ENCODE results near the gene RAB14.
"Not testable (repeated sequence)": the region's sequence is repeated elsewhere in the genome, so short reads cannot be mapped to it uniquely, and the experiment has no call there.

Gene RAB14

DNA sequence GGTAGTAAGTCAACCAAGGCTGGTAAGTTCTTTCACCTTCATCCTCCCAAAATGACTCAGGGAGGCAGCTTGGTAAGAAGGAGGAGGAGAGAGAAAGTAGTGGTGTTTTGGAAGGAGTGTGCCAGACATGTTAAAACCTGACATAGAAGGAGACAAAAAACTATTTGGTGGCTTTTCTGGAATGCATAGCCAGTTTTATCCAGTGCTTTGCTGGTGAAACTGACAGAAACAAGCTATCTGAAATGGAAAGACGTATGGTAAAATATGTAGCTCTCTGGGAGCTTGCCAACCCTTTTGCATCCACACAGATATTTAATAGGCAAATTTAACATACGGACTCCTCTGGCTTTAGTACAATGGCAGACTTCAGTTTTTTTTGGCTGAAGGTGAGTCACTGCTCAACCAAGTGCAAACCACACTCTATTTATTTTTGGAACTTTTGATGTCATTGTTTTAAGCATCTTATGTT is 45.4 kb downstream of the RAB14 start:
- DNase-seq (ENCODE audit: low read depth), result peak; percentile 48

DNA sequence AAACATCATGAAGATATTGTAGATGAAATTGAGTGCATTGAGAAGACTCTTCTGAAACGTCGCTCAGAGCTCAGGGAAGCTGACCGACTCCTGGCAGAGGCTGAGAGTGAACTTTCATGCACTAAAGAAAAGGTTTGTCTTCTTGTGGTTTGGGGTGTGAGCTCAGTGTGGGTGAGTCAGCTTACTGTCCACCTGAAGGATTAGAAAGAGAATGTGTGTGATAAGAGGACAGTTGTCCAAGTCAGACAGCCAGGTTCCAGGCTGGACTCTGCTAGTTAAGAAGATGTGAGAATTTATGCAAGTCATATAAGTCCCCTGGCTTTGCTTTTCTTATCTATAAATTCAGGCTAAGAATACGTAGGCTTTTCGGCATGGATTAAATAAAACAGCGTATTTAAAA is 46.9 kb downstream of the RAB14 start:
- no peak for DNase-seq (ENCODE audit: low read depth)

DNA sequence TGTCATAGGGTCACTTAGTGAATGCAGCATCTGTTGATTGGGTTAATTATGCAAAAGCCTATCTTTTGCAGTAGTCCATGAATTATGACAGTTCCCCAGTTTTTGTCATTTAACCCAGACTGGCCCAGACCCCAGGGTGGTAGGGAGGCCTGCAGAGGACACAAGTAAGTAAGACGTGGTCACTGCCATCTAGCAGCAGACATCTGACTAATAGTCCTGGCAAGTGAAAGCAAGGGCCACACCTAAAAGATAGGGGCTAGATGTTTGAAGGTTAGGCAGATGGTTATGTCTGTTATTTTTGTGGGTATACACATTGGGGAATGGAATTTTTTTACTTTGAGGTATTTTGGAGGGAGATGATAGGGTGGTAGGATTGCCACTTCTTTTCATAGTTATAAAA is 48.0 kb downstream of the RAB14 start:
- no peak for DNase-seq (ENCODE audit: low read depth)

DNA sequence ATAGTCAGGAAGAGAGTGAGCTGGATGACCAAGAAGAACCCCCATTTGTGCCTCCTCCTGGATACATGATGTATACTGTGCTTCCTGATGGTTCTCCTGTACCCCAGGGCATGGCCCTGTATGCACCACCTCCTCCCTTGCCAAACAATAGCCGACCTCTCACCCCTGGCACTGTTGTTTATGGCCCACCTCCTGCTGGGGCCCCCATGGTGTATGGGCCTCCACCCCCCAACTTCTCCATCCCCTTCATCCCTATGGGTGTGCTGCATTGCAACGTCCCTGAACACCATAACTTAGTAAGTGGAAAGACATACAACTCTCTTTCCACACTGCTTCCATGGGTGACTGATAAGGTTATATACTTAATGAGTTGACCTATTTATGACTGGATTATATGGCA is 51.5 kb downstream of the RAB14 start:
- no peak for DNase-seq (ENCODE audit: low read depth)

- no peak for DNase-seq (ENCODE audit: low read depth)
Observed at GRCh38 chr9:121144482-121144881, 57.2 kb downstream of the RAB14 start.

DNA sequence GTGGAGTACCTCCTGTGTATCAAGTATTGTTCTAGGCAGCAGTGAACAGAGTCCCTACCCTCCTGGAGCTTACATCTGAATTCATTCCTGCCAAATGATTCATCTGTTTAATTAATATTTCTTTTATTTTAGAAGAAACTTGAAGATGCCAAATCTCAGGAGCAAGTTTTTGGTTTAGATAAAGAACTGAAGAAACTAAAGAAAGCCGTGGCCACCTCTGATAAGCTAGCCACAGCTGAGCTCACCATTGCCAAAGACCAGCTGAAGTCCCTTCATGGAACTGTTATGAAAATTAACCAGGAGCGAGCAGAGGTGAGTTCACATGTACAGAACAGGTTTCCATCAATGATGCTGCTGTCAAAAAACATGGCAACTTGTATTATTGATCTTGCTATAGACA is 57.9 kb downstream of the RAB14 start:
- no peak for DNase-seq (ENCODE audit: low read depth)

DNA sequence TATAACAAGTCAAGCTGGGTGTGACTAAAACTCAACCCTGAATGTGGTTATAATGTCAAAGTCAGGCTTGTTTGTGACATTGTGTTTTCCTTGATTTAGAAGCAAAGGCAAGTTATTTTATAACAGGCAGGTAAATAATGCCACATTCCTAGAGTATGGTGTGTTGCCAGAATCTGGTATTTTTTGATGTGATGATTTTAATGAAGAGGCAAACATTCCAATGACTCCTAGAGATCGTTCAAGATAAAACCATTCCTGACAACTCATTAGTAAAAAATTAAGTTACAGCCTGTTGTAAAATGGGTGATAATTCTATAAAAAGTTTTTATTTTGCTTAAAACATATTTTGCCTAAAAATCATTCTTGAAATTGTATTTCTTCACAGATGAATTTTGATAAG is 60.0 kb downstream of the RAB14 start:
- no peak for DNase-seq (ENCODE audit: low read depth)

DNA sequence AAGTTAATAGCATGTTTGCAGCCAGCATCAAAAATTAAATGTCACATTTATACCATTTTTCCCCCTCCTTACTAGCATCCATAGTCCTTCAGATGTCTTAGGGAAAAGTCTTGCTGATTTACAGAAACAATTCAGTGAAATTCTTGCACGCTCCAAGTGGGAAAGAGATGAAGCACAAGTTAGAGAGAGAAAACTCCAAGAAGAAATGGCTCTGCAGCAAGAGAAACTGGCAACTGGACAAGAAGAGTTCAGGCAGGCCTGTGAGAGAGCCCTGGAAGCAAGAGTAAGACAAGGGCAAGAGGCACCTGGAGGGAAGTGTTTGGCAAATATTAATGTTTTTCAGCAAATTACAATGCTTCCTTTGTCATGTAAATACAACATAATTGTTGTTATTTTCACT is 60.4 kb downstream of the RAB14 start:
- DNase-seq (ENCODE audit: low read depth), result no peak

- DNase-seq (ENCODE audit: low read depth), result no peak
Observed at GRCh38 chr9:121140162-121140561, 61.5 kb downstream of the RAB14 start.

- no peak for DNase-seq (ENCODE audit: low read depth)
Observed at GRCh38 chr9:121138973-121139372, 62.7 kb downstream of the RAB14 start.

DNA sequence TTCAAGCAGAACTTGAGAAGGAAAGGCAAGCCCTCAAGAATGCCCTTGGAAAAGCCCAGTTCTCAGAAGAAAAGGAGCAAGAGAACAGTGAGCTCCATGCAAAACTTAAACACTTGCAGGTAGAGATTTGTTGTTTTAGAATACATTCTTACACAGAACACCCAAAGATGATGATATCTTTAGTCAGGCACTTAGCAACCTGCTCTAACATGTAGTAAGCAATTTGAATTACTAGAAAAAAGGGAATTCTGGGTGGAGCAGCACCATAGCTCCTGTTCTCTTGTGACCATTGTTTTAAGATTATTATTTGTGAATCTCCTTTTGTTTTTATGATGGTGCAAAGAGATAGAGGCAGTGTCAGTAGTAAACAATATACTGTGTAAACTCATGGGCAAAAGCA is 63.1 kb downstream of the RAB14 start:
- no peak for DNase-seq (ENCODE audit: low read depth)

- DNase-seq (ENCODE audit: low read depth), result no peak
Observed at GRCh38 chr9:121135642-121136041, 66.0 kb downstream of the RAB14 start.

DNA sequence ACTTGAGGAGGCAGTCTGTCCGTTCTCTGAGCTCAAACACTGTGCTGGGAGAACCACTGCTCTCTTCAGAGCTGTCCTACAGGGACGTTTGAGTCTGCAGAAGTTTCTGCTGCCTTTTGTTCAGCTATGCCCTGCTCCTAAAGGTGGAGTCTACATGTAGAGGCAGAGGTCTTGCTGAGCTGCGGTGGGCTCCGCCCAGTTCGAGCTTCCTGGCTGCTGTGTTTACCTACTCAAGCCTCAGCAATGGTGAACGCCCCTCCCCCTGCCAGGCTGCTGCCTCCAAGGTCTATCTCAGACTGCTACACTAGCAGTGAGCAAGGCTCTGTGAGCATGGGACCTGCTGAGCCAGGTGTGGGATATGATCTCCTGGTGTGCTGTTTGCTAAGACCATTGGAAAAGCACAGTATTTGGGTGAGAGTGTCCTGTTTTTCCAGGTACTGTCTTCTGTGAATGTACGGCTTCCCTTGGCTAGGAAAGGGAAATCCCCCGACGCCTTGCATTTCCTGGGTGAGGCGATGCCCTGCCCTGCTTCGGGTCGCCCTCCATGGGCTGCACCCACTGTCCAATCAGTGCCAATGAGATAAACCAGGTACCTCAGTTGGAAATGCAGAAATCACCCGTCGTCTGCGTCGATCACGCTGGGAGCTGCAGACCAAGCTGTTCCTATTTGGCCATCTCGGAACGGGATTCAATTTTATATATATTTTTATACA is 68.4 kb downstream of the RAB14 start:
- no peak for DNase-seq (ENCODE audit: low read depth)

DNA sequence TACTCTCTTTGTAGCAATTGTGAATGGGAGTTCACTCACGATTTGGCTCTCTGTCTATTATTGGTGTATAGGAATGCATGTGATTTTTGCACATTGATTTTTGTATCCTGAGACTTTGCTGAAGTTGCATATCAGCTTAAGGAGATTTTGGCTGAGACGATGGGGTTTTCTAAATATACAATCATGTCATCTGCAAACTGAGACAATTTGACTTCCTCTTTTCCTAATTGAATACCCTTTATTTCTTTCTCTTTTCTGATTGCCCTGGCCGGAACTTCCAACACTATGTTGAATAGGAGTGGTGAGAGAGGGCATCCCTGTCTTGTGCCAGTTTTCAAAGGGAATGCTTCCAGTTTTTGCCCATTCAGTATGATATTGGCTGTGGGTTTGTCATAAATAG is 72.3 kb downstream of the RAB14 start:
- DNase-seq (ENCODE audit: low read depth), result not testable (repeated sequence)
